CD1c-positive myeloid dendritic cell (primary cell): ENCODE results near the gene STX4.
A peak's percentile ranks its signal among the peaks of the same experiment; 100 is the strongest.

Experiments
- DNase-seq: peaks from one replicate; pipeline ENCODE4 v3.0.0-alpha.2; 2016; ENCODE audit errors: extremely low spot score

STX4 gene, protein sequence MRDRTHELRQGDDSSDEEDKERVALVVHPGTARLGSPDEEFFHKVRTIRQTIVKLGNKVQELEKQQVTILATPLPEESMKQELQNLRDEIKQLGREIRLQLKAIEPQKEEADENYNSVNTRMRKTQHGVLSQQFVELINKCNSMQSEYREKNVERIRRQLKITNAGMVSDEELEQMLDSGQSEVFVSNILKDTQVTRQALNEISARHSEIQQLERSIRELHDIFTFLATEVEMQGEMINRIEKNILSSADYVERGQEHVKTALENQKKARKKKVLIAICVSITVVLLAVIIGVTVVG

DNA sequence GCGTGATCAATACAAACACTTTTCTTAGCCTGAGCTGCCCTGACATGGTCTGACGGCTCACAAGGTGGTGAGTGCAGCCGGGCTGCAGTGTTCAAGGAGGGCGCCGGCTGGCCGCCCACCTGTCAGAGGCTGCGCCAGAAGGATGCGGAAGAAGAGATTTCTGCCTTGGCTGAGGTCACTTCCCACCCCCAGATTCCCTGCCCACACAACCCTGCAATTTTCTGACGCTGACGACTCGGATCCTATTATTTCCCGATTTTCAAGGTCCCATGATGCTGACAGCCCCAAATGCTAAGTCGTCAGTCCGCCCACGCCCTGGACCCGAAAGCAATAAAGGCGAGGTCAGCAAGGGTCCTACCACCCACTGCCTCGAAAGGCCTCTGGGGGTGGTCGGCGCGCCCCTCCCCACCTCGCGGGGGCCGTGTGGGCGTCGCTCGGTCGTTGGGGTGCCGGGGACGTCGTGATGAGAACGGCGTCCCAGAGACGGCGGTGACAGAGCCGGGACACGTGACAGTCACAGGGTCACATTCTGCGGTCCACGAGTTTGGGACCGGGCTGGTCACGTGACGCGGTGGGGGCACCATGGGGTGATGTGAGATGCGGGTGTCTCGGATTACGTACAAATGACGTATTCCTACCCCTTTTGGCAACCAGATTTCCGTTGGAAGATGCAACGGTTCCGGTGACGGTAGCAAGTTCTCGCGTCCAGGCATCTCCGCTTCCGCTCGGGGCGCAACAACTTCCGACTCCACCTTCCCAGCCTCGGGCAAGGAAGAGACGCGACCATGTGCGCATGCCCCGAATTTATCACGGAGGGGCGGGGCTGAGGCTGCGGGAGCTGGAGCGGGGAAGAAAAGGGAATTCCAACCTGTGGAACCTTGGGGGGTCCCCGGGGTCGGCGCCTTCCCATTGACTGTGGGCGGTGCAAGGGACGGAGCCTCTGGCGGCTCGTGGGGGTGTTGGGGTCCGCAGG, at the start of gene STX4:
Gene STX4, plus strand, starts transcription at position 823 of the 973 bp plus-strand sequence. CDS start 248 bp downstream, outside the sequence.
- peak; percentile 100 for DNase-seq

DNA sequence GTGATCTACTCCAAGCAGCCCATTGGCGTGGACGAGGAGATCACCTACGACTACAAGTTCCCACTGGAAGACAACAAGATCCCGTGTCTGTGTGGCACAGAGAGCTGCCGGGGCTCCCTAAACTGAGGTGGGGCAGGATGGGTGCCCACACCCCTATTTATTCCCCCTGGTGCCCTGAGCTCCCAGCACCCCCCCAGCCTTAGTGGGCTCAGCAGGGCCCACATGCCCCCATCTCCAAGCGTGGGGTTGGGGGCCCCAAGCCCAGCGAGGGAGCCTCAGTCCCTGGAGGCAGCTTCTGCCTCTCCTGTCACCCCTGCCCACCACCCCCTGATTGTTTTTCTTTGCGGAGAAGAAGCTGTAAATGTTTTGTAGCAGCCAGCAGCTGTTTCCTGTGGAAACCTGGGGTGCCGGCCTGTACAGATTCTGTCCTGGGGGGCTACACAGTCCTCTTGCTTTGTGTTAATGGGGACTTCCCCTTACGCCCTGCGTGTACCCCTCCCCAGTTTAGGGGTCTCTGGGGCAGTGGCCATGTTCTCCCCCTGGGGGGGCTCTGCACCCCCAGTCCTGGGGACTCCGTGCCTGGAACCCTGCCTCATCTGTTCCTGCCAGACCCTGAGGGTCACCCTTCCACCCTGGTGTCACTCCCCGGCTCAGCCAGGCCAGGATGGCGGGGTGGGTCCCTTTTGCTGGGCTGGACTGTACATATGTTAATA, 49.3 kb upstream of the STX4 start:
- no peak for DNase-seq

DNA sequence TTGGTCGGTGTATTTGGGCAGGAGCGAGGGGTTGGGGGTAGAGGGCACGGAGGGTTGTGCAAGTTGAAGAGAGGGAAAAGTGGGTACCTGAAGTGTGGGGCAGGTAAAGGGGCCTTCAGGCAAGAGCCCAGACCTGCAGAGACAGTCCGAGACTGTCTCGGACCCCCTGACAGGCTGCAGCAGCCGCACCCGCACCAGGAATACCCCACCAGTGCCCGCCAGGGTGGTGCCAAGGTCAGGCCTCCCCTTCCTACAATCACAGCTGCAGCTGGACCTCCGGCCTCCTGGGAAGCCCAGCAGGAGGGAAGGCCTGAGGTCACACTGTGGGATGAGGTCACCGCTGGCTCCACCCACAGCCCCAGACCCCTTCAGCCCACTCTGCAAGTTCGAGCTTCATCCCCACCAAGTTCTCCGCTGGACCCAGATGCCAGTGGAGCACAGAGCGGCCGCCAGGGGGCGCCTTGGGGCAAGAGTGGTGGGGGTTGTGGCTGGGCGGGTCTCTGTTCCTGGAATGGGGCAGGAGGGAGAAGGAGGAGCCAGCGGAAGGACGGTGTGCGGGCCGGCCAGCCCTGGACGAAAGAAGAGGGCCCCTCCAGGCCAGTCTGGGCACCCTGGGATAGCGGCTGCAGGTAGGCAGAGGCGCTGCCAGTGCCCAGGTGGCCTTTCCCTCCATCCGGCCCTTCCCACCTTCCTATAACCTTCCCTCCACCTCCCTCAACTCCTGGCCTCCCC, 48.5 kb upstream of the STX4 start, which contains the start of gene HSD3B7:
Gene HSD3B7, plus strand, starts transcription at position 539 of the 732 bp plus-strand sequence. CDS start 452 bp downstream, outside the sequence.
- peak; percentile 90 for DNase-seq

DNA sequence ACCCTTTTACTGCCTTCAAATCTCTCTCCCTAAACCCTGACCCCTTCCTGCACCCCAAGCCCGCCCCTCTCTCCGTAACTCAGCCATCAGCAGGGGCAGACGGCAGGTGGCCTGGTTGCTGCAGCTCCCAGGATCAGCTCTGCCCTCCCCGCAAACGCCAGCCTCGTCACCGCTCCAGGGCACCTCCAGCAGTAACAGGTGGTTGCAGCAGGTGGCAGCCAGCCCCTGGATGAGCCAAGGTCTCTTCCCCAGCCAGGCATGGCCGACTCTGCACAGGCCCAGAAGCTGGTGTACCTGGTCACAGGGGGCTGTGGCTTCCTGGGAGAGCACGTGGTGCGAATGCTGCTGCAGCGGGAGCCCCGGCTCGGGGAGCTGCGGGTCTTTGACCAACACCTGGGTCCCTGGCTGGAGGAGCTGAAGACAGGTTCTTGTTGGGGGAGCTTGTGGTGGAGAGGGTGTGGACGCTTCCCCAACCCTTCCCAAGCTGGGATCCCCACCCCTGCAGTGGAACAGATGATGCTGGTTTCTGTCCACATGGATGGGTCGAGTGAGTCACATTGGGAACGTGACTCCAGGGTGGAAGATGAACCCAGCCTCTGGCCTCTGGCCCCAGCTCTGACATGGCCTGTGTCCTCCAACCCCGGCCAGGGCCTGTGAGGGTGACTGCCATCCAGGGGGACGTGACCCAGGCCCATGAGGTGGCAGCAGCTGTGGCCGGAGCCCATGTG, 47.8 kb upstream of the STX4 start:
- no peak for DNase-seq

DNA sequence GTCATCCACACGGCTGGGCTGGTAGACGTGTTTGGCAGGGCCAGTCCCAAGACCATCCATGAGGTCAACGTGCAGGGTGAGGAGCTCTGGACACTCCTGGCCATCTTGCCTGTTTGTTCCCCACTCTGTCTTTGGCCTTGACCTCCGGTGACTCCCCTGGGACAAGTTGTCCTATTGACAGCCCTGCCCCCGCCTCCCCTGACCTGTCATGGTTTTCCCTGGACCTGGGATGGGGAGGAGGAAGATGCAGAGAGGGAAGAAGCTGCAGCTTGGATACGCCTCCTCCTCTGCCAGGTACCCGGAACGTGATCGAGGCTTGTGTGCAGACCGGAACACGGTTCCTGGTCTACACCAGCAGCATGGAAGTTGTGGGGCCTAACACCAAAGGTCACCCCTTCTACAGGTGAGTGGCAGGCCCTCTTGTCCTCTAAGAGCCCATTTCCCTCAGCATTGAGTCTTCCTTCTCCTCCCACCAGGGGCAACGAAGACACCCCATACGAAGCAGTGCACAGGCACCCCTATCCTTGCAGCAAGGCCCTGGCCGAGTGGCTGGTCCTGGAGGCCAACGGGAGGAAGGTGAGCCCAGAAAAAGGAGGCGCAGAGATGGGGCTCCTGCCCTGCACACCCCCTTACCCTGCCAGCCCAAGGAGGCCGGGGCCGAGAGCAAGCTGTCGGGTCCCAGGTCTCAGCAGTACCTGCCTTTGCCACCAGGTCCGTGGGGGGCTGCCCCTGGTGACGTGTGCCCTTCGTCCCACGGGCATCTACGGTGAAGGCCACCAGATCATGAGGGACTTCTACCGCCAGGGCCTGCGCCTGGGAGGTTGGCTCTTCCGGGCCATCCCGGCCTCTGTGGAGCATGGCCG, 47.0 kb upstream of the STX4 start:
- DNase-seq = no peak

DNA sequence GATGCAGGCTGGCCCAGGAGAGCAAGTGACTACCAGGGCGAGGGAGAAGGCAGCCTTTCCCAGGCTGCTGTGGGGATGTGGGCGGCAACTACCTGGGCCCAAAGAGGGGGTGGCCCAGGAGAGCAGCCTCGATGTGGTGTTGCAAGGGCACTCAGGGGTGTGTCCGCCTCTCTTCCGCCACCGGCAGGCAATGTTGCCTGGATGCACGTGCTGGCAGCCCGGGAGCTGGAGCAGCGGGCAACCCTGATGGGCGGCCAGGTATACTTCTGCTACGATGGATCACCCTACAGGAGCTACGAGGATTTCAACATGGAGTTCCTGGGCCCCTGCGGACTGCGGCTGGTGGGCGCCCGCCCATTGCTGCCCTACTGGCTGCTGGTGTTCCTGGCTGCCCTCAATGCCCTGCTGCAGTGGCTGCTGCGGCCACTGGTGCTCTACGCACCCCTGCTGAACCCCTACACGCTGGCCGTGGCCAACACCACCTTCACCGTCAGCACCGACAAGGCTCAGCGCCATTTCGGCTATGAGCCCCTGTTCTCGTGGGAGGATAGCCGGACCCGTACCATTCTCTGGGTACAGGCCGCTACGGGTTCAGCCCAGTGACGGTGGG, 45.7 kb upstream of the STX4 start:
- DNase-seq = no peak

DNA sequence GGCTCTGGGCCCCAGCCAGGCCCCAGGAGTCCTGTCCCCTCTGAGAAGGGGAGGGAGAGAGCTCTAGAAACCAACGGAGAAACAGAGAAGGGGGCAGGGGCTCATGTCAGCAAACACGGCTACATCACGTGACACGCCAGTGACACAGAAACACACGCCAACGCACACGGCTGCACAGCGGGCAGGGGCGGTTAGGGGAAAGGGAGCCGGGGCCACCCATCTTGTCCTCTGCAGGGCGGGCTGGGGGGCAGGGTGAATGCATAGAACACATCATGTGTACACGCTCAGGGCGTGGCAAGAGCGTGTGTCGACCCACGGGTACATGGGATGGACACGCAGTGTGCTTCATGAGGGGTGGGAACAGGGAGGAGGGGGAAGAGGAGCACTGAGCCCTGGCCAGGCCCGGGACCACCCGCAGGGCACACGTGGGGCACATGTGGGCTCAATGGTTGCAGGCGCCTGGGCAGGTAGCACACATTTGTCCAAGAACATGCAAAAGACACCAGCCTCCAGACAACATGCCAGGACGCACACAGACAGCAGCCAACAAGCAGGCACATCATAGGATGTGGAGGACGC, 43.8 kb upstream of the STX4 start:
- DNase-seq = no peak

DNA sequence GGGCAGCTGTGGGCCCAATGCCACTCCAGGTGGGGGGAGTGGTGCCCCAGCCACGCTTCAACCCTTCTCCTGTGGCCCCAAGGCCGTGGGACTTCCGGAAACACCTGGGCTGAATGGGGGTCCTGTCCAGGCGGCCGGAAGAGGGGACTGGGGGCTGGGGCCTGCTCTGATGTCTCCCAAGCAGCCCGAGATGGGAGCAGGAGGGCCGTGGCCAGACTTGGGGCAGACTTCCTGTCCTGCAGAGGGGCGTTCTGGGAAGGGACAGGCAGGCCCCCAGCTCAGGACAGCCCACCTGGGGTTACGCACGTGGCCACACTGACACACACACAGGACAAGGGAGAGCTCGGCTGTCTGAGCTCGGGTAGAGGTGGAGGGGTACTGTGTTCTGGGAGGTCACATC, 43.3 kb upstream of the STX4 start:
- no peak for DNase-seq

DNA sequence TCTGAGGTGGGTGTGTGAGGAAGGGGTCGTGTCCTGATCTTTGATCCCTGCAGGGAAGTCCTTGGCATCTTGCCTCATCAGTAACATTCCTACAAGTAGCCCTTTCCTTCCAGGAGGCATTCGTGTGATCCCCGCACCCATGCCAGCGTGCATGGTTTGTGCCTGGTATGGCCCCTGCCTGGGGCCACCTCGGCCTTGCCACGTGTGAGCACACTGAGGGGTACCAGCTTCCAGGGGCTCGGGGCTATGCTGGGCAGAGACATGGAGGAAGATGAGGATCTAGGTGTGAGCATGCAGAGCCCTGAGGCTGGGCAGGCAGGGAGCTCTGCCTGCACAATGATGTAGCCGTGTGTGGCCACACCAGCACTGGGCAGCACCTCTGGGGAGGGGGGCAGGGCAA, 42.3 kb upstream of the STX4 start:
- DNase-seq = no peak

DNA sequence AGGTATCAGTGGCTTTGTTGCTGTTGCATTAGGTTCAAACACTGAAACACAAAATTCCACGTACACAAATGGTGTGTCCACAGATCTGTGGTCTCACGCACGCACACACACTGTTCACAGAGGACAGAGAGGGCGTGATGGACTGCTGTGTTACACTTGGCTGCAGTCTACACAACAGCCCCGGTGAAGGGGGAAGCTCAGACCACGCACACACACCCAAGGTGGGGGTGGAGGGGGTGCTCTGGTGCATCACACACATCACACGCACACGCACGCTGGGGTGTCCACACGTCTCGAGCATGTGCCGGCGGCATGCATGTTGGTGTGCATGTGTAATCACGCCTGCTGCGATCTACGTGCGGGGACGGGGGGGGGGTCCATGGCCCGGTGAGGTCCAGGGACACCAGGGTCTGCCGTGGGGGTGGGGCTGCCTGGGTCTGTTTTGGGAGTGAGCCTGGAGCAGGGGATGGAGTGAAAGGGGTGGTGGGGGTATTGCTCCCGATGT, 41.0 kb upstream of the STX4 start:
- no peak for DNase-seq

DNA sequence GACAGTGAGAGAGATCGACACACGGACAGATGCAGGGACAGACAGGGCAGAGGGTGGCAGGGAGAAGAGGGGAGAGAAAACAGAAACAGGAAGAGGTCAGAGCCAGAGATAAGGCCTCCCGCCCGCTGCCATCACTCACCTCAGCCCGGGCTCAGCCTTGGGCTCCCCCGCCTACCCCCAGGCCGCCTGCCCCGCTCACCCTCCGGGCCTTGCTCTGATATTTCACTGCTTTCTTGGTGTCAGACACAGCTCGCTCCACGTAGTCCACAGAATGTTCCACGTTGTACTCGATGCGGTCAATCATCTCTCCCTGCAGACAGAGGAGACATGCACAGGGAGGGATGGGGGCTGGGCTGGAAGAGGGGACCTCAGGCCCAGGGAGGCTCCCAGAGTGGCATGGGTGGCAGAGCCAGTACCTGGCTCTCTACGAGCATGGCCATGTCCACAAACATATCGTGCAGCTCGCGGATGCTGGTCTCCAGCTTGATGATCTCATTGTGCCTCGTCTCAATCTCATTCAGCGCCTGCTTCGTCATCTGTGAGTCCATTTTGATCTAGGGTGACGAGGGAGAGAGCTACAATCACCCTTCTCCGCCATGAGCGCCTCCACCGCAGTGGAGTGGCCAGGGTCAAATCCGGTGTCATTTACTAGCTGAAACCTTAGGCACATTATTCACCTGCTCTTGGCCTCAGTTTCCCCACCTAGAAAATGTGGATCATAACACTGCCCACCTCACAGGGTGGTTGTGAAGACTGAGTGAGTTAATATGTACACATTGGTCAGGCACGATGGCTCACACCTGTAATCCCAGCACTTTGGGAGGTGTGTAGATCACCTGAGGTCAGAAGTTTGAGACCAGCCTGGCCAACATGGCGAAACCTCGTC, 40.2 kb upstream of the STX4 start:
- DNase-seq = no peak

DNA sequence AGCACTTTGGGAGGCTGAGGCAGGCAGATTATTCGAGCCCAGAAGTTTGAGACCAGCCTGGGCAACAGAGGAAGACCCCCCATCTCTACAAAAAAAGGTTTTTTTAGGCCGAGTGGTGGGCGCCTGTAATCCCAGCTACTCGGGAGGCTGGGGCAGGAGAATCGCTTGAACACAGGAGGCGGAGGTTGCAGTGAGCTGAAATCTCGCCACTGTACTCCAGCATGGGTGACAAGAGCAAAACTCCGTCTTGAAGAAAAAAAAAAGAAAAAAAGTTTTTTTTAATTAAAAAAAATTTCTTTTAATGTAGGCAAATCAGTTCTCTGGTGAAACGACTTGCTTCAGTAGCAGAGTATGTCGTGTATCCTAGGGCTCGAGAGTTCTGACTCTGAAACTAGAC, 37.4 kb upstream of the STX4 start:
- no peak for DNase-seq

DNA sequence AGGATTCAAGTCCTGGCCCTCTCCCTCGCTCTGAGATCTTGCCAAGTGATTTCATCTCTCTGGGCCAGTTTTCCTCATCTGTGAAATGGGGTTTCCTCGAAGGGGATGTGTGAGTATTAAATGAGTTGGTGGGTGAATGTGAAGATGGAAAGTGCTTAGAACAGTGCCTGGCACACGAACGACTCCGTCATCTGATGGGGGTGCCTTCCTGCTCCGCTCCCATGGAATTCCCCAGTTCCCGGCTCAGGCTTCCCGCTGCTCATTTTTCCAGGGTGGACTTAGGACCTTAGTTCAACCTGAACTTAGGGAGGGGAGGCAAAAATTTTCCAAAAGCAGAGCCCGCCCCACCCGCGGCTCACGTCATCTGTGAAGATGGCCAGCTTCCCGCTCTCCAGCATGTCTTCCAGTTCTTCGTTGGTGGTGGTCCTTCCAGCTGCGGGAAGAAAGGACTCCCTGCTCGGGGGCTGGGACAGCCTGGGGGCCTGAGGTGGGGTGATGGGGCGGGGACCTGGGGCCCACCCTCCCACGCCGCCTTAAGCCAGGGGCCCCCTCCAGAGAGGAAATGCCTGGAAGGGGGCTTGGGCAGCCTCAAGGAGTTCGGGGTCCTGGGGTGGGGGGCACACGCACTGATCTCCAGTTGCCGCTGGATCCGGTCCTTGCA, 36.9 kb upstream of the STX4 start:
- no peak for DNase-seq

DNA sequence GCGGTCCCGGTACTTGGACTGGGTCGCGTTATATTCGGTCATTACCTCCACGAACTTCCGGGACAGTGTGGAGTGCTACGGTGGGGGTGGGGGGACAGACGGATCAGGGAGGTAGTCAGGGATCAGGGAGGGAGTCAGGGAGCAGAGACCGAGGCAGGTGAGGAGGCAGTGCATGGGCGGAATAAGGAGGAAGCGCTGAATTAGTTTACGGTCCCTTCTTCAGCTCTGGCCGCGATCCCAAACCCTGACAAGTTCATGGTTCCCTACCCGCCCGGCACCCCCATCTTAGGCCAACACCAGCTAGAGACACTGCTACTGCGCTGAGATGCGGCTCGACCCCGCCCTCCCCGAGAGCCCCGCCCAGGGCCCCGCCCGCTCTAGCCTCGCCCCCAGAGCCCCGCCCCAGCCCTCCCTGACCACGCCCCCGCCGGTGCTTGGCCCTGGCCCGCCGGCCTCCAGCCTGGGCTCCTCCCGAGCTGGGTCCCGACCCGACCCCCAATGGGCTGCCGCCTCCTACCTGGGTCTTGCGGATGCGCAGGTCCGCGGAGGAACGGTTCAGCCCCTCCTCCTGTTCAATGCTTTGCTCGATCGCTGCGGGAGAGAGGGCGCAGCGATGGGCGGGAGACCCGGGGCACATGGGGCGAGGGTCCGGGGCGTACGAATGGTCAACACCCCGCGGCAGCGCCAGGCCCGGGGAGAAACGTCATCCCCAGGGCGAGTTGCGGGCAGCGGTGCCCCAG, 36.2 kb upstream of the STX4 start:
- DNase-seq = peak; percentile 90

DNA sequence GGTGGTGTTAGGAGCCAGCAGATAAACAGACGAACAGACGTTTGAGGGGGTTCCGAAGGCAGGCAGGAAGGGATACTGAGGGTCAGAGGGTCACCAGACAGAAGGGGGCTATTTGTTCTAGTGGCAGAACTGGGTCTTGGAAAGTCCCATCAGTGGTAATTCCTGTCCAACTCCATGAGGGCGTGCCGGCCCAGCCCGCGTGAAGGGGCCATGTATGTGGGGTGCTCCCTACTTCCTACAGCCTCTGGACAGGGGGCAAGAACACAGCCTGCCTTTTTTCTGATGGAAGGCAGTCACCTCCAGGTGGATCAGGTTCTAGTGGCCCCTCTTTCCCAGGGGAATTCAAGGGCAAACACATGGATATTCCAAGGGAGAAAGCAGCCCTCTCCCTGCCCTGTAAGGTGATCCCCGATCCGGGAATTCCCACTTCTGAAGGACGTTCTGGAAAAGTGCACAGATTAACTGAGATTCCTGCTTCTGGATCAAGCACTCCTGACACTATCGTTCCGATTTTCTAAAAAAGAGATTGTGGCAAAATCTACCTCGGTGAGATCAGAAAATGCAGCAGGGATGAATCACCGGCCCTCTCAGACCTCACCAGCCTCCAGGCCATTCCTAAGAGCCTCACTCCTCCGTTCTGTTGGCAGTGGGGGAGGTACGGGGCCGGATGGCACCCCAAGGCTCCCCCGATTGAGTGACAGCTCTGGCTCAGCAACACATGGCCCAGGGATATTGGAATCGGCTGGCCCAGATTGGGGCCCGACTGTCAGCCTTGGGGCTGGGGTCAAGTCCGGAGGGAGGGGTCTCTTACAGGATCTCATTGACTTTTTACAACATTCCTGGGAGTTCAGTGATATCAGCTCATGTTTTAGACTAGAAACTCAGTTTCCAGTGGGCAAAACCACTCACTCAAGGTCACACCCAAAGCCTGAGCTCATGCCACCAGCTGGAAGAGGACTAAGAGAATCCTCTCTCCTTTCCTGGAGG, 35.3 kb upstream of the STX4 start:
- DNase-seq = no peak
